Glomerular visceral epithelial cell (primary cell): Measurements from ENCODE around the gene NECAP2.
"Not testable (repeated sequence)": the region's sequence is repeated elsewhere in the genome, so short reads cannot be mapped to it uniquely, and the experiment has no call there.

Experiments
- DNase-seq: peaks from one replicate; pipeline ENCODE4 v3.0.0-alpha.2; 2016; ENCODE audit errors: extremely low spot score

Gene NECAP2

DNA sequence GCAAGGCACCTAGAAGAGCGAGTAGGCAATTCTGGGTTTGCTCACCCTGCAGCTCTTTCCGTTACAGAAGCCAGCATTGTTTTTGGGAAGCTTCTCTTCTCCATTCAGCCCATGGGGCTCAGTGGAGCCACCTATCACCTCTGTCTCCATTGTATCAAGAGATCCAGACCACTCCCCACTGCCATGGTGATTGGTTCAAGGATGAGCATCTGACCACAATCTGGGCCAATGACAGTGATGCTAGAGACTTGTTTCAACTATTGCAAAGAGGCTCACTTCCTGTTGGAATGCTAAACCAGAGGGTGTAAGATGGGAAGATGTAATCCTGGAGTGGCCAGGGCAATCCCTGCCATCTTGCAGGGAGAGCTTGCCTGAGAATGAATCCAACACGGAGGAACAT lies 9.9 kb upstream of the NECAP2 start:
- DNase-seq = peak; percentile 11

DNA sequence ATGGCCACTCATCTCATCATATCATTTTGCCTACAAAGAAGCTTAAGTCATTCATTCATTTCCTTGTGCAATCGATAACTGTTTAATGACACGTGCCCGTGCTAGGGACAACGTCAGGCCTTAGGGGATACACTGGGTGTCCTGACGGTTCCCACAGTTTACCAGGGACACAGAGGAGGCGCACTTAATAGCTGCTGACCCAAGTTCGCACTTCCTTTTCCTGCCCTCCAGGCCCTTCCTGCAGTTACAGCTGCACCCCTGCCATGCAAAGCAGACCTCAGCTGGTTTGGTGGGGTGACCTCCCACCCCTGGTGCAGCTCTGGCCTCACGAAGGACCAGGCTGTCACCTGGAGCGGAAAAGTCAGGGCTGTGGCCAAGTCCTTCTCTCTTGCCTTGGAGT lies 7.5 kb upstream of the NECAP2 start:
- DNase-seq = no peak

DNA sequence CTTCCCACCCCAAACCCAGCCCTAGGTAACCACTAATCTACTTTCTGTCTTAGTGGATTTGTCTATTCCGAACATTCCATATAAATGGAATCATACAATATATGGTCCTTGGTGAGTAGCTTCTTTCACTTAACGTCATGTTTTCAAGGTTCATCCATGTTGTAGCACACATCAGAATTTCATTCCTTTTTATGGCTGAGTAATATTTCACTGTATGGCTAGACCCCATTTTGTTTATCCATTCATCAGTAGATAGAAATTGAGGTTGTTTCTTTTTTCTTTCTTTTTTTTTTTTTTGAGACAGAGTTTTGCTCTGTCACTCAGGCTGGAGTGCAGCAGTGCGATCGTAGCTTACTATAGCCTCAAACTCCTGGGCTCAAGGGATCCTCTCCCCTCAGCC lies 6.5 kb upstream of the NECAP2 start:
- DNase-seq = no peak

DNA sequence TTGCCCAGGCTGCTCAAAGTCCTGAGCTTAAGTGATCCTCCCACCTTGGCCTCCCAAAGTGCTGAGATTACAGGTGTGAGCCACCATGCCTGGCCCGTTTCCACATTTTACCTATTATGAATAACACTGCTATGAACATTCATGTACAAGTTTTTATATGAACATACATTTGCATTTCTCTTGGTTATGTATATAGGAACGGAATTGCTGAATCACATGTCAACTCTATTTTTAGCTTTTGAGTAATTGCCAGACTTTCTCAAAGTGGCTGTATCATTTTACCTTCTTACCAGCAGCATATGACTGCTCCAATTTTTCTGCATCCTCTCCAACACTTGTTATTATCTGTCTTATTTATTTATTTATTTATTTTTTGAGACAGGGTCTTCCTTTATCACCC lies 6.0 kb upstream of the NECAP2 start:
- DNase-seq = no peak

DNA sequence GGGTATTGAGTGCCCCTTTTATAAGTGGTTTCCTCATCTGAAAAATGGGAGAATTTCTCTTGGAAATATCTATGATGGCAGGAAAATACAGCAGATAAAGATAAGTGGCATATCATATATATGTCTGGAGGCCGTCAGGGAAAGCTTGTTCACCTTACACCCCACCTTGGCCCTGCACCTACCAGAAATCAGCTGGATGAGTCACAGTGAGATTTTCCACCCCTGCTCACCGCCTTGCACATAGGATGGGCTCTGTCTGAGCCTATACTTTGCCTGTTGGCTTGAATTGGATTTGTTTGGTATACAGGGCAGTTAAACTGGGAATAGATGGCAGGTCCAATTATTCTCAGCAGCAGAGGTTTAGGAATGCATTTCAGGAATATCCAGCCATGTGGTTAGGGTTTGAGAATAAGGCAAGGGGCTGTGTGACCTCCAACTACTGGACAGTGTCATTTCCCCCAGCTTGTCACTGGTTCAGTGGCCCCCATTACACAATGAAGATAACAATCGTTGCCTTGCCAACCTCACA lies 3.5 kb upstream of the NECAP2 start, which contains the start of gene SPATA21:
Gene SPATA21 (minus strand): TSS at position 479 of the 529 bp plus-strand sequence. CDS start 6,053 bp downstream, outside the sequence.
- DNase-seq = no peak

DNA sequence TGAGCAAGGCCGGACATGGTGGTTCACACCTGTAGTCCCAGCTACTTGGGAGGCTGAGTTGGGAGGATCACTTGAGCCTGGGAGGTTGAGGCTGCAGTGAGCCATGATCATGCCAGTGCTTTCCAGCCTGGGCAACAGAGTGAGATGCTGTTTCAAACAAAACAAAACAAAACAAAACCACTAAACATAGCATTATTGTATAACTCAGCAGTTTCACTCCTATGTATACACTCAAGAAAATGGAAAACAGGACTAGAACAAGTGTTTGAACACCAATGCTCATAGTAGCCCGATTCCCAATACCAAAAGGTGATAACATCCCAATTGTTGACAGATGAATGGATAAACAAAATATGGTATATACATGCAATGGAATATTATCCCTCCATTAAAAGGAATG lies 2.0 kb upstream of the NECAP2 start:
- DNase-seq = no peak

DNA sequence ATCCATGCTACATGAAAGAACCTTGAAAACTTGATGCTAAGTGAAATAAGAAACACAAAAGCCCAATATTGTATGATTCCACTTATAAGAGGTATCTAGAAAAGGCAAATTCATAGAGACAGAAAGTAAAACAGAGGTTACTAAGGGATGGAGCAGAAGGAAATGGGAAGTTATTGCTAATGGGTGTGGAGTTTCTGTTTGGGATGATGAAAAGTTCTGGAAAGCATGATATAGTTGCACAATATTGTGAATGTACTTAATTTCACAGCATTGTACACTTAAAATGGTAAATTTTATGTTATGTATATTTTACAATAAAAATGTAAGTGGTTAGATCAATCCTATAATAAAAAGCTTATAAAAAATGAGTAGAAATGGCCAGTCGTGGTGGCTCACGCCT lies 1.6 kb upstream of the NECAP2 start:
- no peak for DNase-seq

DNA sequence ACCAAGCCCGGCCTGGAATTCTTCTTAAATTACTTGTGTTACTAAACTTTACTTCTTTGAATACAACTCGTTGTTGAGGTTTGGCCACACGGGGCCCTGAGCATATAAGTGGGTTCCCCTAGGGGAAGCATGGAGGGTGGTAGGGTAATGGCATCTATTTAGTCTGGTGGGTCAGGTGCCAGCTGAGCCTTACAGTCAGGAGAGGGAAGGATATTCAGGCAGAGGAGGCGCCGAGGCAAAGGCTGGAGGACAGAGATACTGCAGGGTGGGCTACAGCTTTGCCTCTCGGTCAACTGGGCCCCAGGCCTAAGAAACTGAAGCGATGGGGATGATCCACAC lies 424 bp upstream of the NECAP2 start:
- DNase-seq = no peak

DNA sequence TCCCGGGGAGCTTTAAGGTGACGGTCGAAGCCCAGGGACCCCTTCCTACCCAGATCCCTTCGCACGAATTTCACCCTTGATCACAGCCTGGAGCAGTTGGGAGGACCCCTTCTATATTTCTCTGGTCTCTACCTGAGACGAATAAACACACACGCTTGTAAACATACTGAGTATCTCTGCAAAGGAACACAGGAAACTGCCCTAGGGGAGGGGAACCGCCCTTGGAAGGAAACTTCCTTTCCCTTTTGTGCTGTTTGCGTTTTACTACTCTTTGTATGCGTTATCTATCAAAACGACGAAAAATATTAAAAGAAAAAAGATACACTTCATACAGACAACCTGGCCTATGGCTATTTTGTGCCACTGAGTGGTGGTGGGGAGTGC lies 750 bp downstream of the NECAP2 start:
- DNase-seq = no peak

DNA sequence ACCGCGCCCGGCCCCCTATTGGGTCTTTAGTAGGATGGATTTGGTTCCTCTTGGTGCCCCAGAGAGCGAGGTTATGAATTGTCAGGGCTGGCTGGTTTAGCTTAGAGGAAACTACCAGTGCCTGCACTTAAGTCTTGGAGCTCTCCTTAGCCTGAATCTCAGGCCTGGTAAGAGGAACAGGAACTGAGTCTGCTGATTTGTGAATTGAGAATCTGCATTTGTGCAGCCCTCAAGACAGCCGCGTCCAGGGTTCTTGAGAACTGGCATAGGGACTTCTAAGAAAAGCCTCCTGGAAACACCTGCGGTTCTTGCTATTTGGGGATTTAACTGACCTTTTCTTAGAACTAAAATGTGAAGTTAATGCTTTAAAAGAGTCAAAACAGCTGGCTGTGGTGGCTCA lies 1.7 kb downstream of the NECAP2 start:
- DNase-seq = no peak

DNA sequence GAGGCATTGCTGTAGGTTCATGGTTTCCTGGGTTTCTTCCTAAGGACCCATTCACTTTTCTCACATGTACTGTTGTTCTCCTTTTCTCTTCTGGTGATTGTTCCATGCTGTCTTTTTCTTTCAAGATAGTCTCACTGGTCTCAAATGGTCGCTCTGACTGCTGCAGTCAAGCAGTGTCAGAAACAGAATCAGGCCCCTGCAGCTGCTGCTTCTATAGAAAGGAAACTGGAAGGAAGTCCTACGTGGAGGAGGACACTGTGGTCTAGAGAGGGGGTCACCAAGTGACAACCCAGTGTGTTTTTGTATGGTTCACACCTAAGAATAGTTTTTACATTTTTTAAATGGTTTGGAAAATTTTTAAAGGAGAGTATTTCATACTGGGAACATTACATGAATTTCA lies 2.4 kb downstream of the NECAP2 start:
- DNase-seq = no peak

DNA sequence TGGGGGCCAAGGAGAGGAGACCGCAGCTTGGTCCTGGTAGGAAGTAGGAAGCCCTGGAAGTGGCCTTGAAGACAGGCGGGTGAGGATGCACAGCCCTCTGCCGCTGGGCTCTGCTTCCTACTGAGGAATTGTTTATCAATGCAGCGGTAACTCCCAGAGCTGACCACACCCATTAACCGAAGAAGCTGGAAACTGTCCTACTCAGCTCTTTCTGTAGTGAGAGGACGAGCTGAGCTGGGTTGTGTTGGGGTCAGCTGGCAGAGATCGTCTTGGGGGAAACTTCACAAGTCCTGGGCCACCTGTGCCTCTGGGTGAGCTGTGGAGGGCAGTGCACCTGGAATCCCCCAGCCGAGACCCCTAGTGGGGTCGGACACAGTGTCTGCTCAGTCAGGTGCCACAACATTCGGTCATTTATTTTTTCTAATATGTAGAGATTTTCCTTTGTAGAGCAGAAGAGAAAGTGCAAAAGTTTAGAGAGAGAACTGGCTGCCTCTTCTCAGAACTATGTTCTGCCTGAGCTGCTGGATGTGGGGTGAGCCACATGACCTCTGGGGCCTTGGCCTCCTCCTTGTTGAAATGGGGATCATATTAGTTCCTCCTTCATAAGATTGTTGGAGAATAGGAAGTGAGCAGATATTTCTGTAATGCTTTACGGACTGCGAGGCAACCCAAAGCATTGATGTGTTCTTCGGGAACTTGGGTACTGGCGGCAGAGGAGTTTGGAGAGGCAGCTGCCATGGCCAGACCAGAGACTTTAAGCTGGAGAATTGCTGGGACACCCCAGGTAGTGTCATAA lies 3.6 kb downstream of the NECAP2 start:
- DNase-seq = no peak

DNA sequence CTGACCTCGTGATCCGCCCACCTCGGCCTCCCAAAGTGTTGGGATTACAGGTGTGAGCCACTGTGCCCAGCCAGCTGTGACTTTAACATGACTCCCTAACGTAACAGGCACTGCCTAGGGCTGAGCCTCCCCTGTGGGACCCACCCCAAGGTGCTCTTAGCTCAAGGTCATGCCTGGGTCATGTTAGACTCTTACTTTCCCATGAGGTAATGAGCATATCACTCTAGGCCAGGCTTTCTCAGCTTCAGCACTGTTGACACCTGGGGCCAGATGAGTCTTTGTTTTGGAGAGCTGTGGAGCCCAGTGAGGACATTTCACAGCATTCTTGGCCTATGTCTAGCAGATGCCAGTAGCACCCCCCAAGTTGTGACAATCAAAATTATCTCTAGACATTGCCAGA lies 4.5 kb downstream of the NECAP2 start:
- no peak for DNase-seq

DNA sequence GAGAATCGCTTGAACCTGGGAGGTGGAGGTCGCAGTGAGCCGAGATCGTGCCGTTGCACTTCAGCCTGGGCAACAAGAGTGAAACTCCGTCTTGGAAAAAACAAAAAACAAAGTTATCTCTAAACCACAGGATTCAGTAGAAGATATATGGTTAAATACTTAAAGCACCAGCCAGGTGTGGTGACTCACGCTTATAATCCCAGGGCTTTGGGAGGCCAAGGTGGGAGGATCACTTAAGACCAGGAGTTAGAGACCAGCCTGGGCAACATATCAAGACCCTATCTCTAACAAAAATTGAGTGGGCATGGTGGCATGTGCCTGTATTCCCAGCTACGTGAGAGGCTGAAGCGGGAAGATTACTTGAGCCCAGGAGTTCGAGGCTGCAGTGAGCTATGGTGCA lies 5.6 kb downstream of the NECAP2 start:
- DNase-seq = no peak

DNA sequence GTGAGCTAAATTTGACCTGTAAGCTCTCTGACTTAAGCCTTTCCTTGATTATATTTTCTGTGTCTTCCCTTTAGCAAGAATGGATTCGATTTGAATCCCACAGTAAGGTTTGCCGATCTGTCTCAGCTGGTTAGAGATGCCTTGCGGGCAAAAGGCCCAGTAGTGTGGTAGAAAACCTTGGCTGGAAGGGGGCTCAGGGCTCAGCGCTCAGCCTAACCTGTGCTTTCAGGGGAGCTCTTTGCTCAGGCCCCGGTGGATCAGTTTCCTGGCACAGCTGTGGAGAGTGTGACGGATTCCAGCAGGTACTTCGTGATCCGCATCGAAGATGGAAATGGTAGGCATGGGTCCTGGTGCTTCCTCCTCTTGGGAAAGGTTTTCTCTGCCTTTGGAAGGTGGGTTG lies 7.1 kb downstream of the NECAP2 start:
- DNase-seq = no peak

DNA sequence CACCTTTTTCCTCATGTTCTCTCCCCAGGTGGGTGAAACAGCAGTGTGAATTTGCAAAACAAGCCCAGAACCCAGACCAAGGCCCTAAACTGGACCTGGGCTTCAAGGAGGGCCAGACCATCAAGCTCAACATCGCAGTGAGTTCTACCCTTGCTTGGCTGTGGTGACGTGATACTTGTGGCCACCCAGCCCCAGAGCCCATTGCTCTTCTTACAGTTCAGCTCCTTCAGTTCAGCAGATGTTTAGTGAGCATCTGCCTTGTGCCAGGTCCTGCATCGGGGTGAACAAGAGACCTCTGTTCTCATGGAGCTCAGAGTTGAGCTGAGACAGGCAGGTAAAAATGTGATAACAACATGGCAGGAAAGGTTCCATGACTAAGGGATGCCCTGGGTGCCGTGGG lies 8.5 kb downstream of the NECAP2 start:
- no peak for DNase-seq

DNA sequence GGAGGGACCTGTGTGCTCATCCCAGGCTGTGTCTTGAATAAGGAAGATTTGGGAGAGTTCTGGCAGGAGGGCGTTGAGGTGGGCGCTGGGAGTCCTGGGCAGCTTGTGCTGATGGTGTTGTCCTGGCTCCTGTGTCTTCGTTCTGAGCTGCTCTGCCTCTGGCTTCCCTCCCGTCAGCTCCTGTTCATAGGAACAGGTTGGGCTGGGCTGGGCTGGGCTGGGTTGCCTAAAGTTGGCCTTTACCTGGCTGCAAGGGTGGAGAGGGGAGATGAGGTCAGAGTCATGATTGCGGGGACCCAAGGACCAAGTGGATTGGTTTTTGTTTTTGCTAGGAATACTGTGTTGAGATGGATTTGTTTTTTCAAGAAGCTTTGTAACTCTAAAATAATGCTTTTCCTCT lies 9.1 kb downstream of the NECAP2 start:
- DNase-seq = no peak

DNA sequence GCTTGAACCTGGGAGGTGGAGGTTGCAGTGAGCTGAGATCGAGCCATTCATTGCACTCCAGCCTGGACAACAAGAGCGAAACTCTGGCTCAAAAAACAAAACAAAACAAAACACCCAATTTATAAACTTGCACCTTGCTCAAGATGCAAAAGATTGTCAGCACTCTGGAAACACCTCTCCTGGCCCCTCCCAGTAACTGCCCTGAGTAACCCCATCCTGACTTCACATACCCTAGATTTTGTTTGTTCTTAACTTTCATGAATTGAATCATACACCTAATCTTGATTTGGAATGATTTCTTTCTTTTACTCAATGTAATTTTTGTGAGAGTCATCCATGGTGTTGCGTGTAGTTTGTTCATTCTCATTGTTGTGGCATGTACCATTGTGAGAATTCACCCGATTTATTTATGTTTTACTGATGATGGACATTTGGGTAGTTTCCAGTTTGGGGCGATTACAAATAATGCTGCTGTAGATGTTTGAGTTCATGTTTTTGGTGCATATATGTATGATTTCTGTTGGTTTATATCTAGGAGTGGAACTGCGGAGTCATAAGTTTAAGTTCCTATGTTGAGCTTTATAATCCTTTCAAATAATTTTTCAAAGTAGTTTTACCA lies 10.4 kb downstream of the NECAP2 start:
- no peak for DNase-seq

DNA sequence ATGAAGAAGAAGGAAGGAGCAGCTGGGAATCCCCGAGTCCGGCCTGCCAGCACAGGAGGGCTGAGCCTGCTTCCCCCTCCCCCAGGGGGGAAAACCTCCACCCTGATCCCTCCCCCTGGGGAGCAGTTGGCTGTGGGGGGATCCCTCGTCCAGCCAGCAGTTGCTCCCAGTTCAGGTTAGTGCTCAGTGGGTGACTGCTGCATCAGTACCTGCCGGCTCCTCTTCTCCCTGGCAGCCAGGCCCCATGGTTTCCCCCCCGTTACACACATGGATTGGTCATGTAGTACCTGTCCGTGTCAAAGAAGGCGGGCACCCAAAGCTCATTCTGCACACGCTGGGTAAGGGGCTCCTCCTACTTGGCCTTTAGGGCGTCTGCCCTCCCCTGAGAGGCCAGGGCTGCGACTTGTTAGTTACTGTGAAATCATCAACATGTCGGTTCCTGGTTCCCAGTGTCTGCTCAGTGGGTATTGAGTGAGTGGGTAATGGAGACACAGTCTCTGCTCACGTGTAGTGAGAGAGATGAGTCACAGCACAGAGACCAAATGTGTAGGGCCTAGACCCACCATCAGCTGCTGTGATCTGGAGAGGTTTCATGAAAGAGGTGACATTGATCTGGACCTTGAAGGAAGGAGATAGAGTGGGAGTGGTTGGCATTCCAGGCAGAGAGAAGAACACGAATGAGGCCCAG lies 11.5 kb downstream of the NECAP2 start:
- no peak for DNase-seq

DNA sequence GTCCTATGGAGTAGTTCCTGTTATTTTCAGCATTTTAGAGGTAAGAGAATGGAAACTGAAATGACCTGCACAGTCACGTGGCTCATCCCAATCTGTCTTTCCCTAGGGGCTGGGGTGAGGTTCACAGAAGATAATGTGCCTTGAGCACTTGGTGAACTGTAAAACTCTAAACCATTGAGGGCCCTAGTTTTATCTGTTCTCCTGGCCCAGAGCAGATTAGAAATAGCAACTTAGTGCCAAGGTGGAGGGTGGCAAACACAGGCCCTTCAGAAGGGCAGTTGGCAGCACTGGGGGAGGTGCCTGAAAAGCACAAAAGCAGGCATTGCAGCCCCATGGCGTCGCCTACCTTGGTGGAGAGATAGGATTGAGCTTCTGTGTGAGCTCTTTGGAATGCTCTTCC lies 14.4 kb downstream of the NECAP2 start:
- DNase-seq = not testable (repeated sequence)

DNA sequence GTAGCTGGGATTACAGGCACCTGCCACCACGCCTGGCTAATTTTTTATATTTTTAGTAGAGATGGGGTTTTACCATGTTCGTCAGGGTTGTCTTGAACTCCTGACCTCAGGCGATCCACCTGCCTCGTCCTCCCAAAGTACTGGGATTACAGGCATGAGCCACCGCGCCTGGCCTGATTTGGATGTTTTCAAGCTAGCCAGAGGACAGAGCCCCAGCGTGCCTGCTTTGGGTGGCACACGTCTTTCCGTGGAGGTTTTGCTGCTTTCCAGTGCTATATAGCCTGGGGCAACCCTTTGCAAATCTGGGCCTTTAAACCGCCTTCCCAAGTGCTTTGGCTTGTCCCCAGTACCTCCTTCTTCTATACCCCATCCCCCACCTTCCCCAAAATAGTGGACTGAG lies 15.6 kb downstream of the NECAP2 start:
- not testable (repeated sequence) for DNase-seq

DNA sequence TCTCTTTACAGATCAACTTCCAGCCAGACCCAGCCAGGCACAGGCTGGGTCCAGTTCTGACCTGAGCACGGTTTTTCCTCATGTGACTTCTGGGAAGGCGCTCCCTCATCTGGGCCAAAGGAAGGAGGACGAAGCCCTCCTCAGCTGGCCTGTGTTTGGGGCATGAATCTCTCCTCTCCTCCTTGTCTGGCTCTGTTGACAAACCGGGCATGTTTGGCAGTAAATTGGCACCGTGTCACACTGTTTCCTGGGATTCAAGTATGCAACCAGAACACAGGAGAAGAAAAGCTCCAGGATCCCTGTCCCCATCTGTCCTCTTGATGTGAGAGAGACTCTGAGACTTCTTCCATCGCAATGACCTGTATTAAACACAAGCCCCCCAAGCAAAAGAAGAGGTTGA lies 18.3 kb downstream of the NECAP2 start:
- DNase-seq = no peak

DNA sequence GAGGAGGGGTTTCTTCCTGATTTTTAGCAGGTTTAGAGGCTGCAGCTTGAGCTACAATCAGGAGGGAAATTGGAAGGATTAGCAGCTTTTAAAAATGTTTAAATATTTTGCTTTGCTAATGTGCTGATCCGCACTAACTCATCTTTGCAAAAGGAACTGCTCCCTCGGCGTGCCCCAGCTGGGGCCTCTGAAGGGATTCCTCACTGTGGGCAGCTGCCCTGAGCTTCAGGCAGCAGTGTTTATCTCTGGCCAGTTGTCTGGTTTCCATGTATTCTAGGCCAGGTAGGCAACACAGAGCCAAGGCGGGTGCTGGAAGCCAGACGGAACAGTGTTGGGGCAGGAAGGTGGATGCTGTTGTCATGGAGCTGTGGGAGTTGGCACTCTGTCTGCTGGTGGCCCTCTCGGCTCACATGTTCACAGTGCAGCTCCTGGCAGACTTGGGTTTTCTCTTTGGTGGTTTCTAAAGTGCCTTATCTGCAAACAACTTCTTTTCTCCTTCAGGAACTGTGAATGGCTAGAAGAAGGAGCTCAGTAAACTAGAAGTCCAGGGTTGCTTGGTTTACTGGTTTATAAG lies 18.9 kb downstream of the NECAP2 start:
- no peak for DNase-seq
